Measurements from ENCODE around the gene RELCH.
"Not testable (repeated sequence)": the region's sequence is repeated elsewhere in the genome, so short reads cannot be mapped to it uniquely, and the experiment has no call there.

RELCH gene, protein sequence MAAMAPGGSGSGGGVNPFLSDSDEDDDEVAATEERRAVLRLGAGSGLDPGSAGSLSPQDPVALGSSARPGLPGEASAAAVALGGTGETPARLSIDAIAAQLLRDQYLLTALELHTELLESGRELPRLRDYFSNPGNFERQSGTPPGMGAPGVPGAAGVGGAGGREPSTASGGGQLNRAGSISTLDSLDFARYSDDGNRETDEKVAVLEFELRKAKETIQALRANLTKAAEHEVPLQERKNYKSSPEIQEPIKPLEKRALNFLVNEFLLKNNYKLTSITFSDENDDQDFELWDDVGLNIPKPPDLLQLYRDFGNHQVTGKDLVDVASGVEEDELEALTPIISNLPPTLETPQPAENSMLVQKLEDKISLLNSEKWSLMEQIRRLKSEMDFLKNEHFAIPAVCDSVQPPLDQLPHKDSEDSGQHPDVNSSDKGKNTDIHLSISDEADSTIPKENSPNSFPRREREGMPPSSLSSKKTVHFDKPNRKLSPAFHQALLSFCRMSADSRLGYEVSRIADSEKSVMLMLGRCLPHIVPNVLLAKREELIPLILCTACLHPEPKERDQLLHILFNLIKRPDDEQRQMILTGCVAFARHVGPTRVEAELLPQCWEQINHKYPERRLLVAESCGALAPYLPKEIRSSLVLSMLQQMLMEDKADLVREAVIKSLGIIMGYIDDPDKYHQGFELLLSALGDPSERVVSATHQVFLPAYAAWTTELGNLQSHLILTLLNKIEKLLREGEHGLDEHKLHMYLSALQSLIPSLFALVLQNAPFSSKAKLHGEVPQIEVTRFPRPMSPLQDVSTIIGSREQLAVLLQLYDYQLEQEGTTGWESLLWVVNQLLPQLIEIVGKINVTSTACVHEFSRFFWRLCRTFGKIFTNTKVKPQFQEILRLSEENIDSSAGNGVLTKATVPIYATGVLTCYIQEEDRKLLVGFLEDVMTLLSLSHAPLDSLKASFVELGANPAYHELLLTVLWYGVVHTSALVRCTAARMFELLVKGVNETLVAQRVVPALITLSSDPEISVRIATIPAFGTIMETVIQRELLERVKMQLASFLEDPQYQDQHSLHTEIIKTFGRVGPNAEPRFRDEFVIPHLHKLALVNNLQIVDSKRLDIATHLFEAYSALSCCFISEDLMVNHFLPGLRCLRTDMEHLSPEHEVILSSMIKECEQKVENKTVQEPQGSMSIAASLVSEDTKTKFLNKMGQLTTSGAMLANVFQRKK

DNA sequence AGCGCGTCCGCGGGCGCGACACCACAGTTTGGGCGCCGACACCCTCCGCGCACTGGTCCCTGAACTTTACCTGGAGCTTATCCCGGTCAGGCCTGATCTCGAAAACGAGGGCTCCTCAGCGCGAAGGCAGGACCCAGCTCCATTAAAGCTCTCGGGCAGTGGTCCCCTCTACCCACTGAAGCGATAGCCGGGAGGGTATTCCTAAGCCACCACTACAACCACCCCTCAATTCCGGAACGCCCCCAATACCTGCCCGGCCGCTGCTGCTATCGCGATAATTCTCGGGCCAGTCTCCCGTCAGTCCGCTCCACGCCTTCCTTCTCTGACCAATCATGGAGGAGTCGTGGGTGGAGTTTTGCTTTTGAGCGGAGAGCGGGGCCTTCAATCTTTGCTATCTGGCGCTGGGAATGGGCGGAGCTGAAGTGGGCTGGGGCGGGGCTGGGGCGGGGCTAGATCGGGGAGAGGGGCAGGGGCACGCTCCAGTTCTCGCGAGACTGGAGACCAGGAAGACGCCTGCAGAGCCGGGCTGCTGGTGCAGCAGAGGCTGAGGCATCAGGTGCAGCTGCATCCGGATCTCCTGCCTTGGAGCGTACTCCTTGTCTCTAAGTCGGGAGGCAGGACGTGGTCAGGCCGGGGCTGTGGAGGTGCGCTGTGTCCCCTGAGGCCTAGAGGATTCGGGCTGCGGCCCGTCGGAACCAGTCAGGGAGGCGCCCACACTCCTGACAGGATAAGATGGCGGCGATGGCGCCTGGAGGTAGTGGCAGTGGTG is at the start of gene RELCH, which contains the start of gene PIGN:
Gene RELCH (plus strand): TSS at position 482 of the 769 bp plus-strand sequence. CDS start 251 bp downstream, at position 733.
Gene PIGN (minus strand): TSS at position 283 of the 769 bp plus-strand sequence. CDS start 25,703 bp downstream, outside the sequence.
- peak; percentile 98 for ATAC-seq
- peak within 1 kb of the TSS; percentile 95 for H3K27ac Mint-ChIP-seq
- H3K27me3 Mint-ChIP-seq, result no peaks in the 10 kb centered on the region
- H3K9me3 Mint-ChIP-seq, result no peaks in the 10 kb centered on the region
- peak within 1 kb of the TSS; percentile 95 for H3K4me3 Mint-ChIP-seq
- peaks cover 49% of the 10 kb centered on the region for H3K4me1 Mint-ChIP-seq
- H3K36me3 Mint-ChIP-seq, result peaks cover 16% of the 10 kb centered on the region

DNA sequence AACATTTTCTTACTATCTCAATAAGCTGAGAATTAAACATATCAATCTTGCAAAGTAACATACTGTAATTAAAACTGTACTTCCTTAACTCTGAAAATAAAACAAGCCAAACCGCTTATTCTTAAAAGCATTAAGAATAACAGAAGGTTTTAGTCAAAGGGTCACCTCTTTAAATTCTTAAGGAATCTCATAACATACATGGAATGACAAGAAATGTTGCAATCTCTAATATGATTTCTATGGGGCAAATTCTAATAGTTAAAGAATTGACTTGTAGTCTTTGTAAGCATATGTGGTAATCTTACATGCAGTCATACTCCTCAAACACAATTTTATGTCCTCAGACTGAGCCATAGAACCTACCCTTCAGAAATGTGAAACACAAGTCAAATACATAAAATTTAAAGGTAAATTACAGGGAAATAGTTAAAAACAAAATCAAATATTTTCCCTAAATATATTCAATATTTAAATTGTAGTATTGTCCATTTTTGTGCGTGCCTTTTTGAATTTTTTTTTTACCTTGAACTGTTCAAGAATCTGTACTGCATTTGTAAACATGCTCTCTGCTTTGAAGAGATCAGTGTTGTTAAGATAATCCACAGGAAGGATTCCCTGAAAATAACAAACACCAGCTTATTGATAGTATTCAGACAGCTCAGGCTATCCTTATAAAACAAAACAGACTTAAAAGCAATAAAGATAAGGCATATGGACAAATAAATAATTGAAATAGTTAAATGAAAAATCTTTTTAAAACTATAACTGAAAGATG is 48.4 kb upstream of the RELCH start:
- Mint-ChIP-seq H3K27me3 (no peaks in the 10 kb centered on the region), H3K4me1 (no peaks in the 10 kb centered on the region), H3K36me3 (peaks cover 33% of the 10 kb centered on the region), H3K27ac (no peak overlapping the region), H3K9me3 (no peaks in the 10 kb centered on the region), H3K4me3 (no peak overlapping the region)
- ATAC-seq, result no peak

DNA sequence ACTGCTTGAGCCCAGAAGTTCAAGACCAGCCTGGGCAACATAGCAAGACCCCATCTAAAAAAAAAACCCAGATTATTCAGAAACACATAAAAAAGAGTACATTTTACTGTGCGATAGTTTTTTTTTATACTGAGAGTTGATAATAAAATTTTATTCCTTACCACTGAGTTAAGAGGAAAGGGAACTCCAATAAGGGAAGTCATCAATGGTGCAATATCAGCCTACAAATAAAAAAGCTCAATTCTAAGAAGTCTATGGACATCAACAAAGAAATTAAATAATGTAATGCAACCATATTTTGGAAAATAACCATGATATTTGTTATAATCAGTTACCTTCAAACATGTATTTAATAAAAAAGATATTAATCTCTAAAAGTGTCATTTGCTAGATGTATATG is 46.8 kb upstream of the RELCH start:
- peaks cover 34% of the 10 kb centered on the region for H3K36me3 Mint-ChIP-seq
- ATAC-seq, result no peak
- no peak overlapping the region for H3K4me3 Mint-ChIP-seq
- H3K9me3 Mint-ChIP-seq, result no peaks in the 10 kb centered on the region
- no peaks in the 10 kb centered on the region for H3K27me3 Mint-ChIP-seq
- H3K4me1 Mint-ChIP-seq, result no peaks in the 10 kb centered on the region
- H3K27ac Mint-ChIP-seq, result no peak overlapping the region

DNA sequence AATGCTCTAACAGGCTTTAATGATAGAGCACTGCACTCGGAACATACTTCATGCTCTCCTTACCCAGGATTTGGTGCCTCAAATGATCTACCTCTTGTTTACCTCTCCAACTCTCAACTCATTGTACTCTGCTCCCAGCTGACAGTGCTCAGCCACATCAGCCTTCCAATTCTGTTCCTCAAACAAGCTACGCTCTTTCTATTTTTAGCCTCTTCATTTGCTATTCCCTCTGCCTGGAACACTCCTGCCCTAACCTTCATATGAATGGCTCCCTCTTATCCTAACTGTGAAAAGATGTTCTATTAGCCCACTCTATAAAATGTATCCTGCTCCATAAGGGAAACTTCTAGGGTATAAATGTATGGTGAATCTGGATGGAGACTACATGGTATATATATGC is 42.7 kb upstream of the RELCH start:
- no peaks in the 10 kb centered on the region for H3K27me3 Mint-ChIP-seq
- no peaks in the 10 kb centered on the region for H3K9me3 Mint-ChIP-seq
- H3K4me3 Mint-ChIP-seq, result no peak overlapping the region
- no peak overlapping the region for H3K27ac Mint-ChIP-seq
- no peaks in the 10 kb centered on the region for H3K4me1 Mint-ChIP-seq
- peaks cover 24% of the 10 kb centered on the region for H3K36me3 Mint-ChIP-seq
- no peak for ATAC-seq

DNA sequence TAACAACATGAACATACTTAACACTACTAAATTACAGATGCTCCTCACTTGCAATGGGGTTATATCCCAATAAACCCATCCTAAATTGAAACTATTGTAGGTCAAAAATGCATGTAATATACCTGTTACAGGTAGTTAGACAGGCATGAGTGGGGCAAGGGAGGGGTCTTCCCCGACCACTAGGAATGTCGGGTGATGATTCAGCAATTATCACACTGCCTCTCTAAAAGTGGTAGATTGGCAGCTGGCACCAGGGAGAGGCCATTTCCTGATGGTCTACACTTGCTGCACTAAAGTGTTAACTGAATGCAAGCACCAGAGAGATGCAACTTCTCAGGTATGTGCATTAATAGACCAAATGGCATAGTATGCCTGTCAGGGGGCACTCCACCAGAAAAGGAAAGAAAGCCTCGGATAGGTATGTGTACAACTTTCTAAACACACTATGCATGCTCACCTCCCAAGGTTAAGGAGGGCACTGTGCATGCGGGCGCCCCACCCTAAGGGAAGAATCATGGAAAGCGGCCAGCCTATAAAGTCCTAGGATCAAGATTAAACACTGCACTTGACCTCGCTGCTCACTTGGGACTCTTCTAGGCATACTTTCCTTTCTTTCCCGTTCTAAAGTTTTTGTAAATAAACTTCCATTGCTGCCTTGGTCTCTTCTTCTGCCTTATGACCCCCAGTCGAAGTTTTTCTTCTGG is 35.8 kb upstream of the RELCH start:
- Mint-ChIP-seq H3K27ac (no peak overlapping the region), H3K36me3 (peaks cover 23% of the 10 kb centered on the region), H3K27me3 (no peaks in the 10 kb centered on the region), H3K9me3 (no peaks in the 10 kb centered on the region), H3K4me3 (no peak overlapping the region), H3K4me1 (no peaks in the 10 kb centered on the region)
- ATAC-seq, result no peak

DNA sequence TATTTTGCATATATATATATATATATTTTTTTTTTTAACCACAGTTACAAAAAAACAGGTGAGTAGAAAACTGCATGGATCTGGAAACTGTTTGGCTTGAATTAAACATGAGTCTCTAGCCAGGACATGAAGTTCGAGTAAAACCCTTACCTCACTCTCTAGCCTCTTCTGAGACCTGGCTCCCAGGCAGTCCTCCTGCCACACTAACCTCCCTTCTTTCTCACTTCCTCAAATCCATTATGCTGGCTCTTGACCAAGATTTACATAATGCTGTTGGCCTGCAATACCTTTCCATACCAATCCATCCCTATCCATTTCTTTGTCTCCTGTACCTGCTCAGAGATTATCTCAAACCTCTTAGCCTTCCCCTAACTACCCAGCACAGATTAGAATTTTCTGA is 34.2 kb upstream of the RELCH start:
- no peaks in the 10 kb centered on the region for H3K4me1 Mint-ChIP-seq
- no peak for ATAC-seq
- no peak overlapping the region for H3K4me3 Mint-ChIP-seq
- H3K27me3 Mint-ChIP-seq, result no peaks in the 10 kb centered on the region
- no peaks in the 10 kb centered on the region for H3K9me3 Mint-ChIP-seq
- H3K27ac Mint-ChIP-seq, result no peak overlapping the region
- H3K36me3 Mint-ChIP-seq, result peaks cover 32% of the 10 kb centered on the region

DNA sequence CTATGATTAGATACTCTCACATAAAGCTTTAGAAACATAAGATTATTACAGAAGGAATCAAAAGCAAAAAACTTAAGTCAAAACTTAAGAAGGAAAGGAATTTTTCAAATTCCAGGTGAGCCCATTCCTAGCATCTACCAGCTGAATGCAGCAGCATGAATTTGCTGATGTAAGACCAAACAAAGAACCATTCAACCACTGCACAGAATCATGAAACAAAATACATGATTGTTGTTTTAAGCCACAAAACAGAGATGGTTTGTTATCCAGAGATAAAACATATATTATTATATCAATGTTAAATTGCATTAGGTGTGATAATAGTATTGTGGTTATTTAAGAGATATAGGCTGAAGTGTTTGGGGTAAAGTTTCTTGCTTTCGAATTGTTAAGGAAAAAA is 29.2 kb upstream of the RELCH start:
- ATAC-seq, result no peak
- Mint-ChIP-seq H3K27me3 (no peaks in the 10 kb centered on the region), H3K27ac (no peak overlapping the region), H3K4me1 (no peaks in the 10 kb centered on the region), H3K4me3 (no peak overlapping the region), H3K9me3 (no peaks in the 10 kb centered on the region), H3K36me3 (peaks cover 47% of the 10 kb centered on the region)

DNA sequence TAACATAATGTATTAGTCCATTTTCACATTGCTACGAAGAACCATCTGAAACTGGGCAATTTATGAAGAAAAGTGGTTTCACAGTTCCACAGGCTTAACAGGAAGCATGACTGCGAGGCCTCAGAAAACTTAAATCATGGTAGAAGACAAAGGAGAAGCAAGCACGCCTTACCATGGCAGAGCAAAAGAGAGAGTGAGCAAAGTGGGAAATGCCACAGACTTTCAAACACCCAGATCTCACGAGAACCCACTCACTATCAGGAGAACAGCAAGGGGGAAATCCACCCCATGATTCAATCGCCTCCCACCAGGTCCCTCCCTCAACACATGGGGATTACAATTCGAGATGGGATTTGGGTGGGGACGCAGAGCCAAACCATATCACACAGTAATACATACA is 22.7 kb upstream of the RELCH start:
- Mint-ChIP-seq H3K36me3 (peaks cover 53% of the 10 kb centered on the region), H3K27me3 (no peaks in the 10 kb centered on the region), H3K9me3 (peaks cover 12% of the 10 kb centered on the region), H3K4me1 (peaks cover 21% of the 10 kb centered on the region), H3K4me3 (no peak overlapping the region), H3K27ac (no peak overlapping the region)
- no peak for ATAC-seq

DNA sequence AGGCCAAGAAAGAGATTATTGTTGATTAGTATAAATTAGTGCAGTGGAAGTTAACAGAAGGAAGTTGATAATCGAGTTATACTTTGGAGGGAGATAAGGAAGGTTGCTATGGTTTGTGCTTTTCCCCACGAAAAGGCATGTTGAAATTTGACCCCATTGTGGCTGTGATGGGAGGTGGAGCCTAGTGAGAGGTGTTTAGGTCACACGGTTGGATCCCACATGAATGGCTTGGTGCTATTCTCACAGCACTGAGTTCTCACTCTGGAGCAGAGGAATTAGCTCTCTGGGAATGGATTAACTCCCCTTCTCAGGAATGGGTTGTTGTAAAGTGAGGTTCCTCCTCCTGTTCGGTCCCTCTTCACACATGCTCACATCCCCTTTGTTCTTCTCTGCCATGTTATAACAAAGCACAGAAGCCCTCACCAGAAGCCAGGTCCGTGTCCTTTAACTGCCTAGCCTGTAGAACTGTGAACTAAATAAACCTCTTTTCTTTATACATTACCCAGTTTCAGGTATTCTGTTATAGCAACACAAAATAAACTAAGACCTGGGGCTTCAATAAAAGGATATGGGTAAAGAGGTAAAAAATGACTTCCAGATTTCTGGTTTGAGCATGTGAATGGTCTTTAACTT is 22.1 kb upstream of the RELCH start:
- peaks cover 12% of the 10 kb centered on the region for H3K9me3 Mint-ChIP-seq
- no peak overlapping the region for H3K27ac Mint-ChIP-seq
- peaks cover 21% of the 10 kb centered on the region for H3K4me1 Mint-ChIP-seq
- no peaks in the 10 kb centered on the region for H3K27me3 Mint-ChIP-seq
- ATAC-seq, result no peak
- peaks cover 46% of the 10 kb centered on the region for H3K36me3 Mint-ChIP-seq
- no peak overlapping the region for H3K4me3 Mint-ChIP-seq

DNA sequence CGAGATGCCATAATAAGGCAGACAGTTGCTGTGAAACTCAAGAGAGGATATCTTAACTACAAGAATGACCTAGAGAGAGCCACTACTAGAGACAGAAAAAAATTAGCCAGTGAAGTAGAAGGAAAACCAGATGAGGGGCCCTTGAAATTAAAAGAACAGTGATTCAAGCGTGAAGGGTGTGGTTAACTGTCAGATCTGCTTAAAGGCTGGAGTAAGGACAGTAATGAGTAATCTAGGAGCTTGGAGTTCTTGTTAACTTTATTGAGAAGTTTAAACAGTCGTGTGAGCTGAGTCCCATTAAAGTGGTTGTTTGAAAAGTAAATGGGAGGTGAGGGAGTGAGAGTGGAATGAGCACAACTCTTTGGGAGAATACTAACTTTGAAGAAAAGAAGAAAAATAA is 21.5 kb upstream of the RELCH start:
- Mint-ChIP-seq H3K9me3 (peaks cover 12% of the 10 kb centered on the region), H3K4me3 (no peak overlapping the region), H3K27ac (no peak overlapping the region), H3K36me3 (peaks cover 46% of the 10 kb centered on the region), H3K27me3 (no peaks in the 10 kb centered on the region), H3K4me1 (peaks cover 21% of the 10 kb centered on the region)
- ATAC-seq, result no peak

DNA sequence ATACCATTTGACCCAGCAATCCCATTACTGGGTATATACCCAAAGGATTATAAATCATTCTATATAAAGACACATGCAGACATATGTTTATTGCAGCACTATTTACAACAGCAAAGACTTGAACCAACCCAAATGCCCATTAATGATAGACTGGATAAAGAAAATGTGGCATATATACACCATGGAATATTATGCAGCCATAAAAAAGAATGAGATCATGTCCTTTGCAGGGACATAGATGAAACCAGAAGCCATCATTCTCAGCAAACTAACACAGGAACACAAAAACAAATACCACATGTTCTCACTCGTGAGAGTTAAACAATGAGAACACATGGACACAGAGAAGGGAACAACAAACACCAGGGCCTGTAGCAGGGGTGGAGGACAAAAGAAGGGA is 20.5 kb upstream of the RELCH start:
- H3K9me3 Mint-ChIP-seq, result peaks cover 12% of the 10 kb centered on the region
- peaks cover 40% of the 10 kb centered on the region for H3K36me3 Mint-ChIP-seq
- H3K4me3 Mint-ChIP-seq, H3K27ac Mint-ChIP-seq, ATAC-seq, H3K27me3 Mint-ChIP-seq: not testable (repeated sequence)
- peaks cover 21% of the 10 kb centered on the region for H3K4me1 Mint-ChIP-seq

DNA sequence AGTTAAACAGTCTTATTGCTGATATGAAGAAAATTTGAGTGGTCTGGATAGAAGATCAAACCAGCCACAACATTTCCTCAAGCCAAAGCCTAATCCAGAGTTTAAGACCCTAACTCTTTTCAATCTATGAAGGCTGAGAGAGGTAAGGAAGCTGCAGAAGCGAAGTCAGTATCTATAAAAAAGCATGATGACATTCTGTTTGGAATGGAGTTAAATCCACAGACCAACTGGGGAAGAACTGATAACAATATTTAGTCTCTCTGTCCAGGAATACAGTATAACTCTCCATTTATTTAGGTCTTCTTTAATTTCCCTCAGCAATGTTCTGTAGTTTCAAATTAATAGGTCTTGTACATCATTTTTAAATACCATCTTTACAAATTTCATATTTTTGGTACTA is 16.2 kb upstream of the RELCH start:
- no peak overlapping the region for H3K4me3 Mint-ChIP-seq
- no peak overlapping the region for H3K27ac Mint-ChIP-seq
- peaks cover 5% of the 10 kb centered on the region for H3K9me3 Mint-ChIP-seq
- no peak for ATAC-seq
- peaks cover 15% of the 10 kb centered on the region for H3K4me1 Mint-ChIP-seq
- peaks cover 18% of the 10 kb centered on the region for H3K36me3 Mint-ChIP-seq
- H3K27me3 Mint-ChIP-seq, result no peaks in the 10 kb centered on the region

DNA sequence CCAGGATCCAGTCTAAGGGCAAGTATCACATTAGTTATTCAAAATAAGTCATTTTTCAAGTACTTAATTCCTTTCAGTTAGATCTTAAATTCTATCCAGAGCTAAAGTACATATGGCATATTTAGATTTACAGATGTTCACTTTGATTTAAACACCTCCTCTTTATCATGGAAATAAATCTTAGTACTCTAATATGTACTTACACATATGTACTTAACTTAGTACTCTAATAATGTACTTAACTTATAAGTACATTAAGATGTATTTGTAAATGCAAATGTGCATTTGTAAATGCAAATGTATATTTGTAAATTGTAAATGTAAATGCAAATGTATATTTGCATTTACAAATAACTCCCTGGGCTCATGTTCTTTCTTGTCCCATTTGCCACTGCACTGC is 14.8 kb upstream of the RELCH start:
- H3K9me3 Mint-ChIP-seq, result no peaks in the 10 kb centered on the region
- no peak overlapping the region for H3K4me3 Mint-ChIP-seq
- peaks cover 17% of the 10 kb centered on the region for H3K4me1 Mint-ChIP-seq
- H3K36me3 Mint-ChIP-seq, result peaks cover 6% of the 10 kb centered on the region
- H3K27ac Mint-ChIP-seq, result no peak overlapping the region
- no peaks in the 10 kb centered on the region for H3K27me3 Mint-ChIP-seq
- ATAC-seq, result no peak
